NCI-H2196 (cell line): ENCODE measurements around the gene SOX13.
A peak's percentile ranks its signal among the peaks of the same experiment; 100 is the strongest.

Source experiments
- DNase-seq: peaks from one replicate; lab custom pipeline; 2025; ENCODE audit not compliant: unreplicated experiment; lab: John Stamatoyannopoulos, UW

The SOX13 gene

DNA sequence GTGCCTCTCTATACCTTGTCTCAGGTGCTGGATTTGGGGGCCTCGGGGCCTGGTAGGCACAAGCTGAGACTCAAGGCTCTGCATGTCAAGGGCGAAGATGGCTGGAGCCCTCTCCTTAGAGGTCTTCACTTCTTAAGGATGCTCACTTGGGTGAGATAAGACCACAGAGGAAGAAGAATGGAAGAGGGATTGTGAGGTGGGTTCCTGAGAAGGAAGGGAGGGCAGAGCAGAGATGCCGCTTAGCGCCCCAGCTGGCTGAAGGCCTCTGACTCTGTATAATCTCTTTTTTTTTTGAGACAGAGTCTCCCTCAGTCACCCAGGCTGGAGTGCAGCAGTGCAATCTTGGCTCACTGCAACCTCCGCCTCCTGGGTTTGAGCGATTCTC lies 32.2 kb downstream of the SOX13 start:
- DNase-seq = no peak

DNA sequence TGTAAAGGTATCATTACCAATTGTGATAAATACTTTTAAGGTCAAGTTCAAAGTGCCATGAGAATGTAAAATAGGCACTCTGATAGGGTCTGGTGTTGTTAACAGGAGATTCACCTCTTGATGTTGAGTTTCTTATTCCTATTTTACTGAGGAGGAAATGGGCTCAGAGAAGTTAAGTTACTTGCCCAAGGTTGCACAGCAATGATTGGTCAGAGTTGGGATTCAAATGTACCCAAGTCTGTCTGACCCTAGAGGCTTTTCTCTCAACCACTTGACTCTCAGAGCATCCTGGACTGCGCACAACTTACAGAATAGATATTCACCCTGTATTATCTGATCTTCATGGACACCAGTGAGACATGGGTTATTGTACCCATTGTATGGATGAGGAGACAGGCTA lies 33.9 kb downstream of the SOX13 start:
- DNase-seq = no peak

GRCh38 chr1:204107892-204108291 lies 35.0 kb downstream of the SOX13 start:
- peak; percentile 46 for DNase-seq

- DNase-seq = peak; percentile 31
These were observed 35.6 kb downstream of the SOX13 start for GRCh38 chr1:204108312-204109141.

GRCh38 chr1:204110894-204111633 lies 38.1 kb downstream of the SOX13 start:
- peak; percentile 33 for DNase-seq

- no peak for DNase-seq
These were observed 40.2 kb downstream of the SOX13 start for GRCh38 chr1:204112876-204113730.

DNA sequence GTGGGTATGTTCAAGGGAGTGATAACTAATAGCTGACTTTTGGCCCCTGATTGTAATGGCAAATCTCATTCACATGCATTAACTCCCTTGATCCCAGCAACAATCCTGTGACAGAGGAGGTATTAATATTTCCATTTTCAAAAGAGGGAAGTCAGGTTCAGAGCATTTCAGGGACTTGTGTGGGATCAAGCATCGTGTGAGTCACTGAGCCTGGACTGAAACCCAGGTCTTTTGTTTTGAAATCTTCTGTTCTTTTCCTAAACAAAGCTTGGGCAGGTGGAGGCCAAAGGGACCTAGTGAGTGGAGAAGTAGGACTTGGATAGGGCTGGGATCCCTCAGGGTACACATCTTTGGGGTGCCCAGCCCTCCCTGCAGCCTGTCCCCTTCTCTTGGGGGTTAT lies 41.0 kb downstream of the SOX13 start:
- DNase-seq = no peak

DNA sequence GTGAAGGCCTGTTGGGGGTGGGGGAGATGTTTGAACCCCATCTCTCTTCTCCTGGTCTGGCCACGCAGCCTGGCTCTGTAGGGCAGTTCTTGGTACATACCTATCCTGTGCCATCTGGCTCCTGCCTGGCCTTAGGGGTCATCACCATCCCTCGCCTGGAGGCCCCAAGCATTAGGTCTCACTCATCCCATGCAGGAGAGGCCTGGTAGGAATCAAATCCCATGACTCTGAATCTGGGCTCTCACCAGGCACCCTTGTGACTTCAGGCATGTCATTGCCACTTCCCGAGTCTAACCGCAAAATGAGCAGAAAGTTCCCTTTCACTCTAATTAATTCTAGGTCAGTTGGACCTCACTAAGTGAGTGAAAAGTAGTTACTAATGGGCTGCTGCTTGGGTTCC lies 41.7 kb downstream of the SOX13 start:
- DNase-seq = no peak

DNA sequence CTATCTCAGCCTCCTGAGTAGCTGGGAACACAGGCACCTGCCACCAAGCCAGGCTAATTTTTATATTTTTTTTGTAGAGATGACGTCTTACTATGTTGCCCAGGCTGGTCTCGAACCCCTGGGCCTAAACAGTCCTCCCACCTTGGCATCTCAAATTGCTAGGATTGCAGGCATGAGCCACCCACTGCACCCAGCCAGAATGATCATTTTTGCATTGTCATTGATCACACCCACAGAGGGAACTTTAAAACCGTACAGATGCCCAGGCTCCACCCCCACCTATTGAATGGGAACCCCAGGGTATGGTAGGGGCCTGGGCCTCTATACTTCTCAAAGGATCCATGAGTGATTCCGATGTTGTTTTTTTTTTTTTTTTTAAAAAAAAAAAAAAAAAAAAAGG lies 42.2 kb downstream of the SOX13 start:
- no peak for DNase-seq

DNA sequence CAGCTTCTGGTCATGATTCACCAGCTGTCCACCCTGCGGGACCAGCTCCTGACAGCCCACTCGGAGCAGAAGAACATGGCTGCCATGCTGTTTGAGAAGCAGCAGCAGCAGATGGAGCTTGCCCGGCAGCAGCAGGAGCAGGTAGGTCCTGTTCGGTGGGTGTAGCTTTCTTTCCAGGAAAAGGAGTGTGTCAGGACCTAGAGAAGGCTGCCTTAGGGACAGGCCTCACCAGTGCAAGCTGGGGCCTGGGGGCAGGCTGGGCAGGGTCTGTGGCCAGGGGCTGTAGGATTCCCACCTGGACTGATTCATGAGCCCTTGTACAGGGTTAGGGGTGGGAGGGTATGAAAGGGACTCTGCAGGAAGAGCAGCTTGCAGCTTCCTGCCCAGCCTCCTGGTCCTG lies 43.6 kb downstream of the SOX13 start:
- no peak for DNase-seq

GRCh38 chr1:204121840-204122555 lies 49.1 kb downstream of the SOX13 start:
- no peak for DNase-seq

GRCh38 chr1:204123376-204123775 lies 50.5 kb downstream of the SOX13 start:
- DNase-seq = no peak

- DNase-seq = no peak
These were observed 51.7 kb downstream of the SOX13 start for GRCh38 chr1:204124639-204125038.

- no peak for DNase-seq
These were observed 52.9 kb downstream of the SOX13 start for GRCh38 chr1:204125759-204126351.

DNA sequence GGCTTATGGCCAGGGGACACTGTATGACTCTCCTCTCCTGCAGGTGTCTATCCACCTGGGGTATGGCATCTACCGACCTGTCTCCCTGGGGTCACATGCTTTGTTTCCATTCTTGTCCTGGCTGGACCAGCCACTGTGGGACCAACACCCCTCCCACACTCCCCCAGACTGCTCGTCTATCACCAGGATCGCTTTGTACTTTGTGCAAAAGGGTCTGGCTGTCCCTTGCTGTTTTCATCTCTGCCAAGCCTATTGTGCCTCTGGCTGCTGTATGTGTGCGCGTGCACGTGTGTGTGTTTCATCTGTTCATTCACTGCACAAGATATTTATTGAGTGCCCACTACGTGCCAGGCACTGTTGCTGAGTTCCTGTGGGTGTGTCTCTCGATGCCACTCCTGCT lies 53.5 kb downstream of the SOX13 start:
- no peak for DNase-seq

- DNase-seq = no peak
These were observed 54.0 kb downstream of the SOX13 start for GRCh38 chr1:204126956-204127355.

GRCh38 chr1:204127597-204128242 lies 54.8 kb downstream of the SOX13 start:
- DNase-seq = peak; percentile 87

- DNase-seq = no peak
These were observed 55.6 kb downstream of the SOX13 start for GRCh38 chr1:204128464-204128963.

DNA sequence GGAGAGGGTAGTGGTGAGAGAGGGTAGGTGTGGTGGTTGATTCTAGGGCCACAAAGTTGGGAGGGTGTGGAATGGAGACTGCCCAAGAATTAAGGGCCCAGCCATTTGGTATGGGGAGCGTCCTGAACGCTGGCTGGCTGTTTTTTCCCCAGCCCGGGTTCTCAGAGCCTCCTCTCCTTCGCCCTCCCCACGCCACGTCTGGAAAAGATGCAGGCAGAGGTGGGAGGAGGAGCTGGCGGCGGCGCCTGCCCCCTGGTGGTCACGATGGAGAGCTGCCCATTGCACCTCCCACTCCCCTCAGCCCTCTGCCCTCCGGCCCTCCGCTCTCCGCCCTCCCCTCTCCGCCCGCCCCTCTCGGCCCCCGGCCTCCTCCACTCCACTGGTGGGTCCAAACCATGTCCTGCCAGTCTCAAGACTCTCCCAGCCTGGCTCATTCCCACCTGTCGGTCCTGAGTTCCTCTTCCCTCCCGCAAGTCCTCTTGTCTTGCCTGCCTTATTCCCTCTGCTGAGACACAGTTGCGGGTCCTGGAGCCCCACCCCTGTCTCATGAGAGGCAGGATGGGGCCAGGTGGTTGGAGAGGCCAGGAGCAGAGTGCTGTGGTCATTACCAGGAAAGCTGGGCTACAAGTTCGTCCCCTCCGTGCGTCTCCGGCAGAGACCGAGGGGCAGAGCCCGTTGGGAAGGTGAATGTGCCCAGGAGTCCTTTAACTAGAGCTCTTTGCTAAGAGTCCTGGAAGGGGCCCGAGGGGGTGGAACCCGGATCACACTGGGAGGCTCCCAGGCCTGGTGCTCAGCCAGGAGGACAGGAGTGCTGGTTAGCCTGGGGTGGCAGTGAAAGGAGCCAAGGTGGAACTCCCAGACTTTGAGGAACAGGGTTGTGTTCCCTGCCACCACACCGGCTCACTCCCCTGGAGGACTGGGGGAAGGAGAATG lies 56.3 kb downstream of the SOX13 start:
- DNase-seq = peak; percentile 74
